T-cell (primary cell): ENCODE measurements around the gene GRIA3. TPM values are rescaled to one million over a fixed set of nuclear protein-coding genes. Genes with fewer than 3 reads are reported as not detected.

ENCODE experiments used
- ATAC-seq, 4 experiments: fragments of 200-7000 bp in 3 of 4; fragments of 150-1000 bp in 1 of 4; cut with Tn5 transposase; replicated peaks in 1 of 4; 1 replicate in 3 of 4; 2 replicates in 1 of 4; pipeline ENCODE4 v1.10.0; 2021; ENCODE audit warnings: moderate library complexity in 3 of 4, mild to moderate bottlenecking in 2 of 4, moderate number of reproducible peaks in 1 of 4
- CTCF ChIA-PET, 2 donors: fragments of 300-600 bp; sonication (Branson Sonifier 250); formaldehyde crosslinking; loops; one replicate each; lab custom pipeline; 2022; ENCODE audit warnings: antibody characterized with exemption in 2 of 2; lab: Charles Lee
- POLR2A ChIA-PET, 2 donors: fragments of 300-600 bp; sonication (Branson Sonifier 250); formaldehyde crosslinking; loops; one replicate each; lab custom pipeline; 2022; ENCODE audit warnings: antibody characterized with exemption in 2 of 2; lab: Charles Lee
- DNase-seq, 35 experiments: peaks; one replicate each; pipeline versions ENCODE4 v3.0.0 to v3.0.0-alpha.2; 2013 to 2023
- H3K27ac ChIP-seq: one replicate; pipeline ENCODE4 v1.5.1; 2013; ENCODE audit warnings: low read length
- H3K27me3 ChIP-seq, 2 experiments: replicated peaks in 1 of 2; 1 replicate in 1 of 2; 2 replicates in 1 of 2; pipeline versions ENCODE4 v1.6.1 to v1.7.0; 2013; ENCODE audit warnings: low read length in 1 of 2, mixed read lengths in 1 of 2; ENCODE audit not compliant: control insufficient read depth in 2 of 2, insufficient read depth in 2 of 2; ENCODE audit errors: extremely low read depth in 1 of 2
- H3K36me3 ChIP-seq, 2 donors: 1 replicate in 1 of 2; 2 replicates in 1 of 2; pipeline versions ENCODE4 v1.6.1 to v1.7.0; 2013; ENCODE audit warnings: low read length in 1 of 2; ENCODE audit not compliant: control insufficient read depth in 2 of 2, insufficient read depth in 1 of 2; ENCODE audit errors: extremely low read depth in 1 of 2
- H3K4me1 ChIP-seq, 2 experiments: 1 replicate in 1 of 2; 2 replicates in 1 of 2; pipeline versions ENCODE4 v1.6.1 to v1.7.0; 2013; ENCODE audit warnings: low read length in 2 of 2, mixed read lengths in 1 of 2; ENCODE audit not compliant: insufficient read depth in 2 of 2, control insufficient read depth in 1 of 2; ENCODE audit errors: extremely low read depth in 1 of 2
- H3K4me3 ChIP-seq, 2 donors: 1 replicate in 1 of 2; 2 replicates in 1 of 2; pipeline versions ENCODE4 v1.5.1 to v1.7.0; 2013; ENCODE audit warnings: mild to moderate bottlenecking in 2 of 2, low read length in 1 of 2, moderate library complexity in 1 of 2; ENCODE audit not compliant: control insufficient read depth in 1 of 2; ENCODE audit errors: extremely low read depth in 1 of 2
- H3K9me3 ChIP-seq: 2 replicates; pipeline ENCODE4 v1.7.0; 2013
- H3K27ac Mint-ChIP-seq, 2 donors: one replicate each; pipeline ENCODE4 v1.8.0; 2020 to 2021; ENCODE audit warnings: mild to moderate bottlenecking in 2 of 2, mixed read lengths in 2 of 2
- H3K27me3 Mint-ChIP-seq, 2 donors: one replicate each; pipeline ENCODE4 v1.8.0; 2021 to 2022; ENCODE audit warnings: mixed read lengths in 2 of 2
- H3K36me3 Mint-ChIP-seq: one replicate; pipeline ENCODE4 v1.8.0; 2021; ENCODE audit warnings: mixed read lengths
- H3K4me1 Mint-ChIP-seq, 3 donors: one replicate each; pipeline ENCODE4 v1.8.0; 2020 to 2022; ENCODE audit warnings: mixed read lengths in 3 of 3, mild to moderate bottlenecking in 1 of 3
- H3K4me3 Mint-ChIP-seq, 3 donors: one replicate each; pipeline ENCODE4 v1.8.0; 2020 to 2022; ENCODE audit warnings: mild to moderate bottlenecking in 3 of 3, mixed read lengths in 3 of 3, moderate library complexity in 3 of 3
- H3K9me3 Mint-ChIP-seq, 3 donors: one replicate each; pipeline ENCODE4 v1.8.0; 2020 to 2022; ENCODE audit warnings: mixed read lengths in 3 of 3
- WGBS: methylation state at CpG from one replicate; pipeline ENCODE4 v1.1.5; 2013; ENCODE audit warnings: missing lambda C conversion rate; ENCODE audit not compliant: insufficient coverage; 5-methylcytosine and 5-hydroxymethylcytosine counted together
- total RNA-seq, 35 experiments: library from RNA in 6 of 35; stranded (reverse) in 6 of 35; fragments of 120-200 nt in 1 of 35; gene quantifications; one replicate each; pipeline versions ENCODE4 v1.2.1 to v1.2.4 and lab custom pipeline; 2013 to 2026

Gene GRIA3
- total RNA-seq, 5 donors from 2014 or later (not counting 1 experiment from before 2014, with no cell fraction given), result 0.82 TPM; not detected in 4

DNA sequence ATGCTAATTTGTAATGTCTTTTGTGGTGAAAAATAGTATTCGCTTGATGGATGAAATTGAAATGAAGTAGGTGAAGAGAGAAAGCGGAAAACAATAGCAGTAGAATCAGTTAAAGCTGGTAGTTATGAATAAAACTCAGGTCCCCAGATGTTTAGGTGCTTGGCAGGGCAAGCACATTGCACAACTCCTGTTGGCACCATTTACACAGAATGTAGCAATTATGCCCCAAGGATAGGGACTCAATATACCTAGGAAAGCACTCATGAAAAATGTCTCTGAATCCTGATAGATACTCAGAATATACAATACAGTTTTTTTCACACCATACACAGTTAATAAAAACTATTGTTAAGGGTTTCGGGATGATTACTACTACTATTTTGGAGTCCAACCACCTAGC is 26.5 kb upstream of the GRIA3 start:
- no peak overlapping the region for H3K4me3 Mint-ChIP-seq

DNA sequence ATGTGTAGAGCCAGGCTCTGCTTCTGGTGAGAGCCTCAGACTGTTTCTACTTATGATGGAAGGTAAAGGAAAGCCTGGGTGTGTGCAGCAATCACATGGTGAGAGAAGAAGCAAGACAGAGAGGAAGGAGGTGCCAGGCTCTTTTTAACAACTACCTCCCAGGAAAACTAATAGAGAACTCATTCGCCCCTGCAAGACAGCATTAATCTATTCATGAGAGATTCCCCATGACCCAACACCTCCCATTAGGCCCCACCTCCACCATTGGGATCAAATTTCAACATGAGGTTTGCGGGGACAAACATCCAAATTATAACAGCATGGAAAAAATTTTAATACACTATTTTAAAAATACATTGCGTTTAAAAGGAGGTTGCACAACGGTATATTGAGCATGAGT is 24.7 kb upstream of the GRIA3 start:
- Histone ChIP-seq H3K4me3 (no peak overlapping the region), H3K4me1 (no peaks in the 10 kb centered on the region), H3K9me3 (no peaks in the 10 kb centered on the region), H3K36me3 (no peaks in the 10 kb centered on the region), H3K27me3 (no peaks in the 10 kb centered on the region), H3K27ac (no peak overlapping the region)
- ChIA-PET CTCF (no interaction called here), POLR2A (no interaction called here)
- no CpG with 5 or more reads among the region's 4 CpGs for WGBS
- ATAC-seq, result no peak
- Mint-ChIP-seq H3K27ac (no peak overlapping the region), H3K4me1 (no peaks in the 10 kb centered on the region), H3K4me3 (no peak overlapping the region), H3K9me3 (peaks cover 2 to 8% (median 4%) of the 10 kb centered on the region in 3 donors), H3K36me3 (no peaks in the 10 kb centered on the region), H3K27me3 (peaks cover 0 to 5% of the 10 kb centered on the region in 2 donors)
- no peak for DNase-seq

More for the DNA sequence above, 26.5 kb upstream of the GRIA3 start:
- Histone ChIP-seq H3K27ac (no peak overlapping the region), H3K9me3 (no peaks in the 10 kb centered on the region), H3K27me3 (no peaks in the 10 kb centered on the region), H3K4me3 (no peak overlapping the region), H3K36me3 (no peaks in the 10 kb centered on the region), H3K4me1 (no peaks in the 10 kb centered on the region)
- Mint-ChIP-seq H3K27me3 (peaks cover 0 to 5% of the 10 kb centered on the region in 2 donors), H3K4me1 (no peaks in the 10 kb centered on the region), H3K36me3 (no peaks in the 10 kb centered on the region), H3K27ac (no peak overlapping the region), H3K9me3 (peaks cover 2 to 8% (median 4%) of the 10 kb centered on the region in 3 donors)
- ATAC-seq, result no peak
- ChIA-PET CTCF (no interaction called here), POLR2A (no interaction called here)
- no peak for DNase-seq
- WGBS, result no CpG with 5 or more reads among the region's 3 CpGs

- Histone ChIP-seq H3K27ac (no peak overlapping the region), H3K9me3 (no peaks in the 10 kb centered on the region), H3K4me3 (no peak overlapping the region), H3K4me1 (no peaks in the 10 kb centered on the region), H3K36me3 (no peaks in the 10 kb centered on the region), H3K27me3 (no peaks in the 10 kb centered on the region)
- no peaks in the 10 kb centered on the region for H3K4me1 Mint-ChIP-seq
- H3K27me3 Mint-ChIP-seq, result peaks cover 6 to 28% of the 10 kb centered on the region in 2 donors
- CTCF ChIA-PET, result no interaction called here
- no peaks in the 10 kb centered on the region for H3K36me3 Mint-ChIP-seq
- H3K9me3 Mint-ChIP-seq, result no peaks in the 10 kb centered on the region
- DNase-seq, result no peak
- no peak overlapping the region for H3K27ac Mint-ChIP-seq
- no peak for ATAC-seq
- no peak overlapping the region for H3K4me3 Mint-ChIP-seq
- POLR2A ChIA-PET, result no interaction called here
These were observed 16.5 kb upstream of the GRIA3 start for GRCh38 chrX:123167621-123168020.

- DNase-seq (no peak), ATAC-seq (no peak)
- Histone ChIP-seq H3K4me3 (no peak overlapping the region), H3K36me3 (no peaks in the 10 kb centered on the region), H3K9me3 (no peaks in the 10 kb centered on the region), H3K4me1 (no peaks in the 10 kb centered on the region), H3K27ac (no peak overlapping the region), H3K27me3 (no peaks in the 10 kb centered on the region)
- H3K36me3 Mint-ChIP-seq, result no peaks in the 10 kb centered on the region
- CTCF ChIA-PET, result no interaction called here
- WGBS, result no CpG with 5 or more reads among the region's 2 CpGs
- POLR2A ChIA-PET, result no interaction called here
- no peaks in the 10 kb centered on the region for H3K9me3 Mint-ChIP-seq
- peaks cover 6 to 35% of the 10 kb centered on the region in 2 donors for H3K27me3 Mint-ChIP-seq
- no peaks in the 10 kb centered on the region for H3K4me1 Mint-ChIP-seq
- H3K4me3 Mint-ChIP-seq, result no peak overlapping the region
- no peak overlapping the region for H3K27ac Mint-ChIP-seq
These were observed 14.7 kb upstream of the GRIA3 start for GRCh38 chrX:123169247-123169901.

DNA sequence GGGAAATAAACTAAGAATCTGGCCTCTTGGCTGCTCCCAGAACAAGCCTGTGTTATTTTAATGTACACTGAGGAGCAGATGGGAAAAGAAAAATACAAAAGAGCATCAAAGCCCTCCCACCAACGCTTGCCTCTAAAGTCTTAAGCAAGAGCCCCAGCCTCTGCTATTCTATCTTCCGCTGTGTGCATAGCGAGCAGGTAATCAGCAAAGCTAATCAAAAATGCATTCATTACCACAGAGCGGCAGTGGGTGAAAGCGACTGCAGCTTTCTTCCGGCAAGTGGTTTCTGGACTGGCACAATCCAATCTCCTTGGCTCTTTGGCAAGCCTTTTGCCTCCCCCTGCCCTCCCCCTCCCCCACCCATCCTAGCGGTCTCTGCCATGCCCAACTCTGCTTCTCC is 13.5 kb upstream of the GRIA3 start:
- CTCF ChIA-PET, result no interaction called here
- H3K4me3 ChIP-seq, result no peak overlapping the region
- H3K27me3 Mint-ChIP-seq, result peaks cover 8 to 32% of the 10 kb centered on the region in 2 donors
- no peak overlapping the region for H3K4me3 Mint-ChIP-seq
- ATAC-seq (no peak), DNase-seq (no peak)
- 80% methylated on average over 2 of the region's 7 CpGs for WGBS
- H3K36me3 ChIP-seq, result no peaks in the 10 kb centered on the region
- no peaks in the 10 kb centered on the region for H3K36me3 Mint-ChIP-seq
- H3K9me3 ChIP-seq, result no peaks in the 10 kb centered on the region
- no peaks in the 10 kb centered on the region for H3K4me1 ChIP-seq
- POLR2A ChIA-PET, result interaction anchor here in 1 of 2 donors (0.5 kb wide), 1 partner anchor 186 kb away, joined by 3 read pairs; no protein-coding TSS in a partner anchor
- H3K27ac Mint-ChIP-seq, result no peak overlapping the region
- no peak overlapping the region for H3K27ac ChIP-seq
- H3K4me1 Mint-ChIP-seq, result no peaks in the 10 kb centered on the region
- no peaks in the 10 kb centered on the region for H3K27me3 ChIP-seq
- peaks cover 0 to 7% (median 0%) of the 10 kb centered on the region in 3 donors for H3K9me3 Mint-ChIP-seq

DNA sequence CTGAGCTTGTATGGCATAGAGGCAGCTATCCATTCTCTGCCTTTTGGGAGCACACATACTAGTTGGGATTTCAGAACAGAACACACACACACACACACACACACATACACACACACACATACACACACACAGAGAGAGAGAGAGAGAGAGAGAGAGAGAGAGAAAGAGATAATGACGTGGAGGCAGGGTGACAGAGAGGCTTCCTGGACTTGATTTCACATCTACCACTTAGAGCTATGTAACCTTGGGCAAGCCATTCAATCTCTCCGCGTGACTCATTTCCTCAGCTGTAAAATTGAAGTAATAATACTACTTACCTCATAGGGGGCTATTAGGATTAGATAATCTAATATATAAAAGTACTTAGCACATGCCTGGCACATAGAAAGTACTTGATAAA is 12.3 kb upstream of the GRIA3 start:
- DNase-seq (no peak), ATAC-seq (no peak)
- ChIA-PET POLR2A (no interaction called here), CTCF (no interaction called here)
- no CpG with 5 or more reads among the region's 3 CpGs for WGBS
- H3K27me3 Mint-ChIP-seq, result peaks cover 5 to 25% of the 10 kb centered on the region in 2 donors
- Histone ChIP-seq H3K4me3 (no peak overlapping the region), H3K27me3 (no peaks in the 10 kb centered on the region), H3K9me3 (no peaks in the 10 kb centered on the region), H3K4me1 (no peaks in the 10 kb centered on the region), H3K36me3 (no peaks in the 10 kb centered on the region), H3K27ac (no peak overlapping the region)
- no peaks in the 10 kb centered on the region for H3K36me3 Mint-ChIP-seq
- no peak overlapping the region for H3K4me3 Mint-ChIP-seq
- no peaks in the 10 kb centered on the region for H3K4me1 Mint-ChIP-seq
- H3K9me3 Mint-ChIP-seq, result peaks cover 0 to 7% (median 0%) of the 10 kb centered on the region in 3 donors
- no peak overlapping the region for H3K27ac Mint-ChIP-seq
